ENCODE results near the gene PIGT. TPM values are rescaled to one million over a fixed set of nuclear protein-coding genes. Genes with fewer than 3 reads are reported as not detected.
"Not testable (repeated sequence)": the region's sequence is repeated elsewhere in the genome, so short reads cannot be mapped to it uniquely, and the experiment has no call there.

Gene PIGT
- total RNA-seq, 2 experiments from 2014 or later = 44.0 to 65.7 TPM

DNA sequence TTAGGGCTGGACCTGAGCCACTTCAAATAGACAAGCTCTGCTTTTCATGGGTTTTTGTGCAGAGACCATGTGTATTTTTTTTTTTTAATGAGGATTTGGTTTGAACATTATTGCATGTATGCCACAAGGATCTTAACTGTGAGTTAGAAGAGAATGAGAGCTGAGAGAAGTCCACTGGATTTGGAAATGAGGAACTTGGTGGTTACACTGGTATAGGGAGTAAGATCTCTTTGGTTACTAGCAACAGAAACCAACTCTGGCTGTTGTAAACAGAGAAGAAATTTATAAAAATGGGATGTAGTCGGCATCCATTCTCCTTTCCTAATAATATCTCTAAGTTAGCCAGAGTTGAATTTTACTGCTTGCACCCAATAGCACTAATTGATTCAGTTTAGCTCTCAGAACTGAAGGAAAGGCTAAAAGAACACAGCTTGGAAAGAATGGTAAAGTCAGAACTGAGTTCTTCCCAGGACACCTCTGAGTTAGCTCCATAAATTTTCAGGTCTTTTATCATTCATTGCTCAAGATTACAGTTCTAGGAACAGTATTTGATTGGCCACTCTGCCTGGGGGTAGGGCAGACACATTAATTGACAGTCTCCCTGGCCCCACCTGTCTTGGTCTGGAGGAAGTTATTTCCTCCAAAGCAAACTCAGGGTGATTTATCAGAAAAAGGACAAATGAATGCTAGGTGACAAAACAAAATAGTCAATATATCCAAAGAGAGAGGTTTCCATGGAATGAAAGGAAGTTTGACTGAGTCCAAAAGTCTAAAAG is 49.7 kb downstream of the PIGT start:
- Mint-ChIP-seq H3K4me3 (no peak overlapping the region), H3K27ac (no peak overlapping the region), H3K27me3 (peaks cover 28% of the 10 kb centered on the region), H3K36me3 (ENCODE audit: low read depth) (no peaks in the 10 kb centered on the region), H3K4me1 (peaks cover 7% of the 10 kb centered on the region), H3K9me3 (ENCODE audit: low read depth) (no peaks in the 10 kb centered on the region)
- ChIA-PET CTCF (interaction anchor here (0.6 to 3.9 kb wide), 9 partner anchors 12 to 306 kb away, joined by 3 to 13 read pairs (median 5); no protein-coding TSS in a partner anchor), POLR2A (no interaction called here)
- intact Hi-C loops (cut with DNase I, micrococcal nuclease) = no loop called here
- DNase-seq = no peak
- ATAC-seq = no peak

DNA sequence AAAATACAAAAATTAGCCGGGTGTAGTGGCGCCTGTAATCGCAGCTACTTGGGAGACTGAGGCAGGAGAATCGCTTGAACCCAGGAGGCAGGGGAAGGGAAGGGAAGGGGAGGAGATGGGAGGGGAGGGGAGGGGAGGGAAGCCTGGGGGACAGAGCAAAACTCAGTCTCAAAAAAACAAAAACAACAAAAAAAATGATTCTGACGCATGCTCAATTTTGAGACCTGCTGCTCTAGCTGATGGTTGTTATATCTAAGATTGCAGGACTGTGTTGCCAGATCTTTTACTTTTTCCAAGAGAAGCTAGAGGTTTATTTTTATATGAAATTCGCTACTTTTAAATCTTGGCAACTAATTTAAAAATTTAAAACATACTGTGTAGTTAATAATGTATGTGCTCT is 51.2 kb downstream of the PIGT start:
- ChIA-PET POLR2A (no interaction called here), CTCF (interaction anchor here (1.2 to 3.9 kb wide), 2 partner anchors 17 to 155 kb away, joined by 3 to 12 read pairs; no protein-coding TSS in a partner anchor)
- H3K4me1 Mint-ChIP-seq = peaks cover 11% of the 10 kb centered on the region
- DNase-seq (no peak), ATAC-seq (no peak)
- H3K27me3 Mint-ChIP-seq = peaks cover 41% of the 10 kb centered on the region
- H3K9me3 Mint-ChIP-seq (ENCODE audit: low read depth) = no peaks in the 10 kb centered on the region
- no peak overlapping the region for H3K4me3 Mint-ChIP-seq
- intact Hi-C loops (cut with DNase I, micrococcal nuclease) = no loop called here
- no peak overlapping the region for H3K27ac Mint-ChIP-seq
- no peaks in the 10 kb centered on the region for H3K36me3 Mint-ChIP-seq (ENCODE audit: low read depth)

DNA sequence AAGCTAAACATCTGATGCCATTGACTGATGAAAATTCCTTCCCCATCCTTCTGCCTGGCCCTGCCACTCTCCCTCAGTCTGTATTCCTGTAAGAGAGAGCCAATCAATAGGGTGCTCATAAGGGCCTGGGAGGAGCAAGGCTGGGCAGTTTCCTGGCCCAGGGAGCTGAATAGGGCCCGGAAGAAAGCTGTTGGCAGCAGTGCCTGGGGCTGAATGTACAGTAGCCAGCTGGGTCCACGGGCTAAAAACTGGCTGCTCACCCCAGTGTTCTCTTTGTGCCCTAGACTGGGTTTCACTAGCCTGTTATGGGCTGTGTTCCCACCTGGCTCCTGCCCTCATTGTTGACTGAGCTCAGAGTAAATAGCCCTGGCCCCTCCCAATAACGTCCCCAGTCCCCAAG is 51.9 kb downstream of the PIGT start:
- ATAC-seq = no peak
- Mint-ChIP-seq H3K27me3 (peaks cover 46% of the 10 kb centered on the region), H3K4me1 (peaks cover 11% of the 10 kb centered on the region), H3K9me3 (ENCODE audit: low read depth) (no peaks in the 10 kb centered on the region), H3K36me3 (ENCODE audit: low read depth) (no peaks in the 10 kb centered on the region), H3K27ac (no peak overlapping the region), H3K4me3 (no peak overlapping the region)
- intact Hi-C loops (cut with DNase I, micrococcal nuclease) = no loop called here
- DNase-seq = no peak
- ChIA-PET POLR2A (no interaction called here), CTCF (interaction anchor here (0.6 to 3.9 kb wide), 9 partner anchors 10 to 928 kb away, joined by 3 to 12 read pairs (median 3); no protein-coding TSS in a partner anchor)

DNA sequence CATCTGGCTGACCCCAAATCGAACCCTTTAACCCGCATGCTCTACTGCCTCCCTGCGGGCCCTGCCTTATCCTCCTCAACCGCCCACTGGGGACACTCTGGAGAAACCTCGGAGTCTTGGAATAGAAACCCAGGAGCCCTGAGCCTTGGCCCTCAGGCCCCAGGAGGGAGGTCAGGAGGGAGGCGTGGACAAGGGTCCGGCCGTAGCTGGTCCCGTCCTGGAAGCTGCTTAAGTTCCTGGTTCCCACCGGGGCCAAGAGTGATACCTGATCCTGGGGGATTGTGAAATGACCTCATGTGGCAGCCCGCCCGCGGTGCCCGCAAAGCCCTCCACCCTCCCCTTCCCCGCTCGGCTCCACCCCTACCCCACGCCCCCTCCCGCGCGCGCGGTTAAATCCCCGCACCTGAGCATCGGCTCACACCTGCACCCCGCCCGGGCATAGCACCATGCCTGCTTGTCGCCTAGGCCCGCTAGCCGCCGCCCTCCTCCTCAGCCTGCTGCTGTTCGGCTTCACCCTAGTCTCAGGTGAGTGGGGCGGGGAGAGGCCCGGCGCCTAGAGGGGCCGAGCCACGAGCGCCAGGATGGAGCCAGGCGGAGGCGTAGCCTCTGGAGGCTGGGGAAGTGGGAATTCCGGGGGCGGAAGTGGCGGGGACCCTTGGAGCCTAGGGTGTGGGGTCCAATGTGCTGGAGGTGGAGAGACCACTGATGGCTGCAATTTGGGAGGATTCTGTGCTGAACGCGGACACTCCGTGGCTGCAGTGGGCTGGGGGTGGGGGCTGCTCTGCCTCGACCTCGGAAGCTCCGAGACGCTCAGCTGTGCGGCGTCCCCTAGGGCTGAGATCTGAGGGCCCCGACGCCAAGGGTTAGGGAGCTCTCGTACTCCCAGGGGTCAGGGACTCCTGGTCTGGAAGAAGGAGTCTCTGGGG is 53.7 kb downstream of the PIGT start, which contains the start of gene WFDC2:
Gene WFDC2 (plus strand): TSS at position 418 of the 926 bp plus-strand sequence. CDS start 29 bp downstream, at position 447.
- ChIA-PET CTCF (interaction anchor here (0.7 to 1.3 kb wide), 2 partner anchors 107 to 176 kb away, joined by 4 to 5 read pairs; partner anchors contain the start of gene SYS1), POLR2A (no interaction called here)
- Mint-ChIP-seq H3K4me3 (peak within 1 kb of the TSS; percentile 57), H3K9me3 (ENCODE audit: low read depth) (no peaks in the 10 kb centered on the region), H3K36me3 (ENCODE audit: low read depth) (no peaks in the 10 kb centered on the region), H3K27me3 (peaks cover 60% of the 10 kb centered on the region), H3K4me1 (peaks cover 11% of the 10 kb centered on the region), H3K27ac (no peak within 1 kb of the TSS)
- DNase-seq = peak; percentile 28
- peak; percentile 35 for ATAC-seq
- intact Hi-C loops (cut with DNase I, micrococcal nuclease) = no loop called here

DNA sequence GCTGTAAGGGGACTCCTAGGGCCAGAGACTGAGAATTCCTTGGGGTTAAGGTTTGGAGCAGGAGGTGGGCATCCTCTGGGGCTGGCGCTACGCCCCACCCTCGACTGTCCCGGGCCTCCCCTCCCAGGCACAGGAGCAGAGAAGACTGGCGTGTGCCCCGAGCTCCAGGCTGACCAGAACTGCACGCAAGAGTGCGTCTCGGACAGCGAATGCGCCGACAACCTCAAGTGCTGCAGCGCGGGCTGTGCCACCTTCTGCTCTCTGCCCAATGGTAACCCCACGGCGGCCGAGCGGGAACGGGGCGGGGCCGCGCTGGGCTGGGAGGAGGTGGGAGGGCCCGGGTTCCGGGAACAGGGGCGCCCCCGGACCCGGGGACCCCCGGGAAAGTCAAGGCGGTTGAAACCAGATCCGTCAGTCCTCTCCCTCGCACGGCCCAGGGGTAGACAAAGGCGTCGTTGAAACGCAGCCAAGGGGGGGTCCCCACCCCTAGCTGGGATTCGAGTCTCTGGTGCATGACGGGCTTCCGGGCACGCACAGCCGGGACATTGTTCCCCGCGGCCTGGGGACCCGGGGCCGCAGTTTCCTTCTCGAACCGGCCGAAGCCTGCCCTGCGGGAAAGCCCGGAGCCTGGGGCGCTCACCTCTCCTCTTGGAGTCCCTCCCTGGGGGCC is 54.5 kb downstream of the PIGT start:
- no peaks in the 10 kb centered on the region for H3K36me3 Mint-ChIP-seq (ENCODE audit: low read depth)
- ChIA-PET POLR2A (no interaction called here), CTCF (interaction anchor here (0.7 to 1.3 kb wide), 4 partner anchors 20 to 176 kb away, joined by 4 to 5 read pairs (median 4); partner anchors contain the start of gene SYS1)
- peaks cover 60% of the 10 kb centered on the region for H3K27me3 Mint-ChIP-seq
- ATAC-seq = peak; percentile 75
- intact Hi-C loops (cut with DNase I, micrococcal nuclease) = no loop called here
- H3K27ac Mint-ChIP-seq = no peak overlapping the region
- DNase-seq = peak; percentile 61
- no peaks in the 10 kb centered on the region for H3K9me3 Mint-ChIP-seq (ENCODE audit: low read depth)
- H3K4me1 Mint-ChIP-seq = peaks cover 11% of the 10 kb centered on the region
- H3K4me3 Mint-ChIP-seq = peak overlapping the region; percentile 57

DNA sequence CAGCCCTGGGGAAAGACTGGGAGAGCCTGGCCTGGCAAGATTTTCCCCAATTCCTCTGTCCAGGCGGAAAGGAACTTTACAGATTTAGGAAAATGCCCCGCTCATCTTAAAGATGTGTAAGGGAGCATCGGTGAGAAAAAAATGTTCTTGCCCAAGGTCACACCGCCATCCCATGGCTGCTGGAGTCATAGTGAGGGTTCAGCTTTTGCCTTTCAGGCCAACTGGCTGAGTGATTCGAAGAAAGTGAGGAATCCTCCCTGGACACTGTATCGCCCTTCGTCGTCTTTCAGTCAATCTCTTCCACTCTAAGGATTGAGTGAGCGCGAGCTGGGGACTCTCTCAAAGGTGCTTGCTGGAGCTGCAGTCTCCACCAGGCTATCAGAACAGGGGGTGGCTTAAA is 55.0 kb downstream of the PIGT start:
- CTCF ChIA-PET = interaction anchor here (1.0 to 1.3 kb wide), 2 partner anchors 20 to 97 kb away, joined by 4 to 5 read pairs; no protein-coding TSS in a partner anchor
- peaks cover 11% of the 10 kb centered on the region for H3K4me1 Mint-ChIP-seq
- no peak overlapping the region for H3K27ac Mint-ChIP-seq
- no peaks in the 10 kb centered on the region for H3K36me3 Mint-ChIP-seq (ENCODE audit: low read depth)
- H3K27me3 Mint-ChIP-seq = peaks cover 60% of the 10 kb centered on the region
- intact Hi-C loops (cut with DNase I, micrococcal nuclease) = no loop called here
- peak; percentile 16 for ATAC-seq
- H3K9me3 Mint-ChIP-seq (ENCODE audit: low read depth) = no peaks in the 10 kb centered on the region
- DNase-seq = peak; percentile 30
- POLR2A ChIA-PET = no interaction called here
- H3K4me3 Mint-ChIP-seq = peak overlapping the region; percentile 34

DNA sequence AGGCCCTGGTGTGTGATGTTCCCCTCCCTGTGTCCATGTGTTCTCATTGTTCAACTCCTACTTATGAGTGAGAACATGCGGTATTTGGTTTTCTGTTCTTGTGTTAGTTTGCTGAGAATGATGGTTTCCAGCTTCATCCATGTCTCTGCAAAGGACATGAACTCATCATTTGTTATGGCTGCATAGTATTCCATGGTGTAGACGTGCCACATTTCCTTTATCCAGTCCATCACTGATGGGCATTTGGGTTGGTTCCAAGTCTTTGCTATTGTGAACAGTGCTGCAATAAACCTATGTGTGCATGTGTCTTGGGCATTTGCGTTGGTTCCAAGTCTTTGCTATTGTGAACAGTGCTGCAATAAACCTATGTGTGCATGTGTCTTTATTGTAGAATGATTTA is 56.3 kb downstream of the PIGT start:
- H3K9me3 Mint-ChIP-seq (ENCODE audit: low read depth); H3K36me3 Mint-ChIP-seq (ENCODE audit: low read depth); DNase-seq; ATAC-seq; CTCF ChIA-PET; H3K4me3 Mint-ChIP-seq; intact Hi-C loops (cut with DNase I, micrococcal nuclease); POLR2A ChIA-PET; H3K27ac Mint-ChIP-seq: not testable (repeated sequence)
- Mint-ChIP-seq H3K4me1 (peaks cover 11% of the 10 kb centered on the region), H3K27me3 (peaks cover 56% of the 10 kb centered on the region)

Small RNA genes within 50 kb of the gene (microRNA-seq; reads per million reads assigned to microRNA genes)
- not detected for gene MIR6812 (ENCODE audit: borderline replicate concordance)

Other genes with a start within 250 kb of the PIGT start
- not detected for gene PI3, start 241.2 kb upstream of the PIGT start, total RNA-seq
- not detected for gene SEMG1, start 209.1 kb upstream of the PIGT start, total RNA-seq
- gene SEMG2, start 194.8 kb upstream of the PIGT start, total RNA-seq = not detected
- gene SLPI, start 161.6 kb upstream of the PIGT start, total RNA-seq = not detected
- gene RBPJL, start 109.3 kb upstream of the PIGT start, total RNA-seq = not detected
- under 1 TPM; 0.35 to 0.48 TPM for gene MATN4, start 107.8 kb upstream of the PIGT start, total RNA-seq
- gene SDC4, start 67.7 kb upstream of the PIGT start, total RNA-seq = 10 to 100 TPM; 24.0 to 31.0 TPM
- 10 to 100 TPM; 16.1 to 26.1 TPM for gene SYS1, start 53.0 kb upstream of the PIGT start, total RNA-seq
- under 1 TPM; 0.40 to 0.80 TPM for gene TP53TG5, start 37.8 kb upstream of the PIGT start, total RNA-seq
- gene DBNDD2, start 7.9 kb upstream of the PIGT start, total RNA-seq = 10 to 100 TPM; 22.4 to 30.0 TPM
- under 1 TPM; 0.56 to 0.66 TPM for gene WFDC2, start 53.6 kb downstream of the PIGT start, total RNA-seq
- gene SPINT3, start 99.5 kb downstream of the PIGT start, total RNA-seq = not detected
- not detected for gene WFDC6, start 123.3 kb downstream of the PIGT start, total RNA-seq
- gene EPPIN, start 131.3 kb downstream of the PIGT start, total RNA-seq = not detected
- gene WFDC8, start 163.1 kb downstream of the PIGT start, total RNA-seq = not detected
- gene WFDC10A, start 213.6 kb downstream of the PIGT start, total RNA-seq = not detected
- gene WFDC9, start 215.1 kb downstream of the PIGT start, total RNA-seq = not detected

Measured in activated CD4-positive, alpha-beta T cell treated with anti-CD3 and anti-CD28 coated beads for 36 hours (primary cell).